ENCODE measurements around the gene ALOXE3. TPM values are rescaled to one million over a fixed set of nuclear protein-coding genes. Genes with fewer than 3 reads are reported as not detected.

ALOXE3 gene
- total RNA-seq, 4 donors from 2014 or later, result not detected

GRCh38 chr17:8140065-8141029 is 22.0 kb upstream of the ALOXE3 start:
- no peak for TF ChIP-seq CTCF (IDR thresholded peaks at IDR 0.05; ENCODE audit: low read depth)

- TF ChIP-seq CTCF (IDR thresholded peaks at IDR 0.05; ENCODE audit: low read depth), result no peak
These were observed 20.5 kb upstream of the ALOXE3 start for GRCh38 chr17:8138672-8139371.

- TF ChIP-seq CTCF (IDR thresholded peaks at IDR 0.05; ENCODE audit: low read depth), result no peak
These were observed 20.0 kb upstream of the ALOXE3 start for GRCh38 chr17:8138374-8138671.

GRCh38 chr17:8137645-8138373 is 19.5 kb upstream of the ALOXE3 start:
- TF ChIP-seq CTCF (IDR thresholded peaks at IDR 0.05; ENCODE audit: low read depth), result no peak

- no peak for TF ChIP-seq CTCF (IDR thresholded peaks at IDR 0.05; ENCODE audit: low read depth)
These were observed 15.6 kb upstream of the ALOXE3 start for GRCh38 chr17:8133941-8134340.

GRCh38 chr17:8133399-8133798 is 15.1 kb upstream of the ALOXE3 start:
- no peak for TF ChIP-seq CTCF (IDR thresholded peaks at IDR 0.05; ENCODE audit: low read depth)
